SU-DHL-6 (cell line): ENCODE data around the gene CFAP43.

ENCODE experiments used
- H2AFZ ChIP-seq: fragments of 200-600 bp; sonication (generic); 2 replicates; pipeline ENCODE4 v1.6.1; 2014; ENCODE audit warnings: low read depth, mild to moderate bottlenecking, moderate library complexity, mixed read lengths, antibody characterized with exemption, low read length; ENCODE audit not compliant: severe bottlenecking
- H3F3A ChIP-seq: fragments of 200-600 bp; shearing (Covaris generic); 2 replicates; pipeline ENCODE4 v1.6.0; 2016; ENCODE audit warnings: antibody characterized with exemption, mild to moderate bottlenecking; ENCODE audit not compliant: insufficient read depth
- H3K27ac ChIP-seq: fragments of 200-600 bp; sonication (generic); 2 replicates; pipeline ENCODE4 v1.5.1; 2016; ENCODE audit warnings: low read depth, mild to moderate bottlenecking, low read length, moderate library complexity, mixed read lengths
- H3K27me3 ChIP-seq: fragments of 200-600 bp; sonication (generic), shearing (Covaris generic); 2 replicates; pipeline ENCODE4 v1.6.0; 2014; ENCODE audit warnings: mild to moderate bottlenecking, low read length
- H3K36me3 ChIP-seq: fragments of 200-600 bp; sonication (generic); 2 replicates; pipeline ENCODE4 v1.6.1; 2014; ENCODE audit warnings: mild to moderate bottlenecking, low read length, mixed read lengths
- H3K4me2 ChIP-seq: fragments of 300-600, 200-600 bp; shearing (Covaris generic), sonication (generic); 2 replicates; pipeline ENCODE4 v1.6.0; 2014; ENCODE audit warnings: low read length, low read depth, mild to moderate bottlenecking; ENCODE audit not compliant: poor library complexity, severe bottlenecking
- H3K4me3 ChIP-seq: fragments of 200-600 bp; sonication (generic); 2 replicates; pipeline ENCODE4 v1.5.1; 2014; ENCODE audit warnings: antibody characterized with exemption, low read length, mild to moderate bottlenecking, mixed read lengths; ENCODE audit not compliant: insufficient read depth, poor library complexity, severe bottlenecking
- H3K79me2 ChIP-seq: fragments of 200-600 bp; sonication (generic); 2 replicates; pipeline ENCODE4 v1.6.1; 2014; ENCODE audit warnings: mild to moderate bottlenecking, low read length, moderate library complexity; ENCODE audit not compliant: insufficient read depth
- H3K9ac ChIP-seq: fragments of 200-600 bp; sonication (generic); 2 replicates; pipeline ENCODE4 v1.7.0; 2014; ENCODE audit warnings: mild to moderate bottlenecking, low read length
- H3K9me2 ChIP-seq: fragments of 200-600 bp; sonication (generic); replicated peaks from 2 replicates; pipeline ENCODE4 v1.6.1; 2014; ENCODE audit warnings: low read length; ENCODE audit not compliant: insufficient read depth
- H3K9me3 ChIP-seq: fragments of 200-600 bp; sonication (generic); 2 replicates; pipeline ENCODE4 v1.6.1; 2014; ENCODE audit warnings: low read length, mixed read lengths; ENCODE audit not compliant: insufficient read depth
- H4K20me1 ChIP-seq: fragments of 200-600 bp; sonication (generic); 2 replicates; pipeline ENCODE4 v1.6.1; 2014; ENCODE audit warnings: low read depth, mild to moderate bottlenecking, antibody characterized with exemption, low read length, moderate library complexity, mixed read lengths
- CTCF ChIP-seq: fragments of 200-600 bp; sonication (generic); IDR thresholded peaks from one replicate; pipeline ENCODE4 v1.5.1; 2017; ENCODE audit warnings: antibody characterized with exemption, mild to moderate bottlenecking, low read length, moderate library complexity; ENCODE audit not compliant: insufficient read depth, poor library complexity, severe bottlenecking
- EZH2phosphoT487 ChIP-seq: fragments of 200-600 bp; sonication (generic), shearing (Covaris generic); conservative IDR thresholded peaks from 2 replicates; pipeline ENCODE4 v1.6.1; 2018; ENCODE audit warnings: mild to moderate bottlenecking, antibody characterized with exemption, low read length, moderate library complexity, mixed read lengths

Gene CFAP43

GRCh38 chr10:104096692-104097091 lies 135.5 kb downstream of the CFAP43 start:
- Histone ChIP-seq H4K20me1 (no peaks in the 10 kb centered on the region), H3K27ac (no peak overlapping the region), H3K27me3 (no peaks in the 10 kb centered on the region), H3K36me3 (no peaks in the 10 kb centered on the region), H3K9me3 (no peaks in the 10 kb centered on the region), H2AFZ (no peak overlapping the region), H3K9me2 (no peaks in the 10 kb centered on the region), H3K4me3 (no peak overlapping the region), H3K79me2 (no peaks in the 10 kb centered on the region), H3K9ac (no peak overlapping the region), H3K4me2 (no peak overlapping the region), H3F3A (no peaks in the 10 kb centered on the region)
- TF ChIP-seq EZH2phosphoT487 (no peak), CTCF (no peak)

- Histone ChIP-seq H2AFZ (no peak overlapping the region), H3K4me3 (no peak overlapping the region), H3K27ac (no peak overlapping the region), H3K4me2 (no peak overlapping the region), H3K9me3 (no peaks in the 10 kb centered on the region), H3K79me2 (no peaks in the 10 kb centered on the region), H3F3A (no peaks in the 10 kb centered on the region), H3K27me3 (no peaks in the 10 kb centered on the region), H3K36me3 (no peaks in the 10 kb centered on the region), H3K9ac (no peak overlapping the region), H4K20me1 (no peaks in the 10 kb centered on the region), H3K9me2 (no peaks in the 10 kb centered on the region)
- TF ChIP-seq EZH2phosphoT487 (no peak), CTCF (no peak)
Measured at GRCh38 chr10:104092749-104093148, 139.4 kb downstream of the CFAP43 start.

DNA sequence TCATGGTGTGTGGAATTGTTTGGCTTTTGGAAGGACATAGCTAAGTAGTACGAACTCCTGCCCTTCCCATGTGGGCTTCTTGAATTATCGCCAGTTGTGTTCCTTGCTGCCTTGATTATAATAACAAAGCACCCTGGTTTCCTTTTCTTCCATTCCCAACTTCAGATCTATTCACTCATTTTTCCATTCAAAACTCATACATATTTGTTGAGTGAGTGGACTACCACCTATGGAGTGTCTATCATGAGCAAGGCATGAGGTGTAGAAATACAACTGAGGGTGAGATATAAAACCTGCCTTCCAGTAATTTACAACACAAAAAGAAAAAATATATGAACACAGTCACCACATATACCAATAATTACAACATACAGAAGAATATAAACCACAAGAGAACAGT lies 141.6 kb downstream of the CFAP43 start:
- H2AFZ ChIP-seq: no peak overlapping the region
- H3F3A ChIP-seq: no peaks in the 10 kb centered on the region
- no peak overlapping the region for H3K9ac ChIP-seq
- no peaks in the 10 kb centered on the region for H3K27me3 ChIP-seq
- H4K20me1 ChIP-seq: no peaks in the 10 kb centered on the region
- no peak overlapping the region for H3K4me3 ChIP-seq
- H3K79me2 ChIP-seq: no peaks in the 10 kb centered on the region
- TF ChIP-seq CTCF (no peak), EZH2phosphoT487 (no peak)
- no peaks in the 10 kb centered on the region for H3K9me2 ChIP-seq
- no peak overlapping the region for H3K27ac ChIP-seq
- H3K36me3 ChIP-seq: no peaks in the 10 kb centered on the region
- H3K4me2 ChIP-seq: no peak overlapping the region
- no peaks in the 10 kb centered on the region for H3K9me3 ChIP-seq
